Neuron (in vitro differentiated cells): ENCODE data around the gene ABCB11.
"Not testable (repeated sequence)": the region's sequence is repeated elsewhere in the genome, so short reads cannot be mapped to it uniquely, and the experiment has no call there.

Experiments
- H2AFZ ChIP-seq: one replicate; pipeline ENCODE4 v1.6.1; 2013; ENCODE audit warnings: low read depth, mild to moderate bottlenecking, inconsistent platforms, low read length, moderate library complexity
- H3K27me3 ChIP-seq: one replicate; pipeline ENCODE4 v1.6.1; 2013; ENCODE audit warnings: low read length; ENCODE audit not compliant: insufficient read depth
- H3K36me3 ChIP-seq: one replicate; pipeline ENCODE4 v1.6.1; 2013; ENCODE audit warnings: low read length; ENCODE audit not compliant: insufficient read depth
- H3K4me1 ChIP-seq: one replicate; pipeline ENCODE4 v1.6.1; 2013; ENCODE audit warnings: low read length; ENCODE audit not compliant: insufficient read depth
- H3K4me3 ChIP-seq: 2 replicates; pipeline ENCODE4 v1.5.1; 2013; ENCODE audit warnings: mild to moderate bottlenecking, low read length, moderate library complexity
- H3K9me3 ChIP-seq: one replicate; pipeline ENCODE4 v1.6.1; 2013; ENCODE audit warnings: low read length

ABCB11 gene

DNA sequence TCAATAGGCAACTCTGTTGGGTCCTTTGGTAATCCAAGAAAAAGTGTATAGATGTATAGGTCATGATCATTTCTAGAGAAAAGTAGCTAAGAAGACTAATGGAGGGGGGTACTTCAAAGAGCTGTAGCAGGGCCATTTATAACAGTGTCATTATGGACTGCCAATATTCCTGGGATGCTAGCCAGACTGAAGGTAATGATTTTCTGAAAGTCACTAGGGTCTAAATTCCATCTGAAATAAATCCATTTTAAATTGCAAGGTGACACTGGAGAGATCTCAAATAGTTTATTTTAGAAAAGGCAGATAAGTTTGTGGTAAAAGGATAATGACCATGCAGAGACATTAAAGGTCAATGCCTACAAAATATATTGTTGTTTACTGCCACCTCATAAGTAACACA is 136.4 kb downstream of the ABCB11 start:
- Histone ChIP-seq H3K4me1 (peaks cover 4% of the 10 kb centered on the region), H3K27me3 (peaks cover 18% of the 10 kb centered on the region), H2AFZ (no peak overlapping the region), H3K4me3 (no peak overlapping the region), H3K36me3 (no peaks in the 10 kb centered on the region), H3K9me3 (no peaks in the 10 kb centered on the region)

DNA sequence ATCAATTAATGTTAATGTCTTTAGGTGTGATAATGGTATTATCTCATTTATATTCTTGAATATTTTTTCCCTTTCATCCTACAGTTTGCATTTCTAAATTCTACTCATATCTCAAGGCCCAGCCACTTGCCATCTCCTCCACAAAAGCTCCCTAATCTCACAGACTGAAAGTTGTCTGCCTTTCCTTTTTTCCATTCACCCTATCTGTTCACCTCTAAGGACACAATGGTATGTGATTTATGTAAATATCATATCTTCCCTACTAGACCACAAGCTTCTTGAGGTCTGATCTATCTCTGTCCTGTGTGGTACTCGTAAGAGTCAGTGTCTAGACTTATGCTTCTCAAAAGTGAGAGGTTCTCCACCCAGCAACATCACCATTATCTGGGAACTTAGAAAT is 137.0 kb downstream of the ABCB11 start:
- no peak overlapping the region for H3K4me3 ChIP-seq
- no peaks in the 10 kb centered on the region for H3K36me3 ChIP-seq
- peaks cover 10% of the 10 kb centered on the region for H3K4me1 ChIP-seq
- no peak overlapping the region for H2AFZ ChIP-seq
- no peaks in the 10 kb centered on the region for H3K9me3 ChIP-seq
- peaks cover 18% of the 10 kb centered on the region for H3K27me3 ChIP-seq

DNA sequence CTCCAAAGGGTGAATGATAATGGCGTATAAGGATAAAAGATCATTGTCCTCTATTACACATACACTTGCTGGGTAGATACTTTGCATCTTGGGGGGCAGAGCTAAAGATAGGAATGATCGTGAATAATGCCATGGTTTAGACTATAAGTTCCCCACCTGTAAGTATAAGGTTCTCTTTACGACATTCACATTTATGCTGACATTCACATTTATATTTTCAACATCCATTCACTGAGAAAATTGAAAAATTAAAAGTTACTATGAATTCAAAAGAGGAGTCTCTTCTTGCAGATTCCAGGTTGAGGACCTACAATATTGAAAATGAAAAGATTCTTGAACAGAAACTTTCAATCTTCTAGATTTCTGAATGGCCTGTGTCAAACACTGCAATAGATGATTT is 138.8 kb downstream of the ABCB11 start:
- no peak overlapping the region for H2AFZ ChIP-seq
- H3K9me3 ChIP-seq: no peaks in the 10 kb centered on the region
- H3K4me3 ChIP-seq: no peak overlapping the region
- peaks cover 18% of the 10 kb centered on the region for H3K27me3 ChIP-seq
- peaks cover 11% of the 10 kb centered on the region for H3K4me1 ChIP-seq
- peaks cover 8% of the 10 kb centered on the region for H3K36me3 ChIP-seq

DNA sequence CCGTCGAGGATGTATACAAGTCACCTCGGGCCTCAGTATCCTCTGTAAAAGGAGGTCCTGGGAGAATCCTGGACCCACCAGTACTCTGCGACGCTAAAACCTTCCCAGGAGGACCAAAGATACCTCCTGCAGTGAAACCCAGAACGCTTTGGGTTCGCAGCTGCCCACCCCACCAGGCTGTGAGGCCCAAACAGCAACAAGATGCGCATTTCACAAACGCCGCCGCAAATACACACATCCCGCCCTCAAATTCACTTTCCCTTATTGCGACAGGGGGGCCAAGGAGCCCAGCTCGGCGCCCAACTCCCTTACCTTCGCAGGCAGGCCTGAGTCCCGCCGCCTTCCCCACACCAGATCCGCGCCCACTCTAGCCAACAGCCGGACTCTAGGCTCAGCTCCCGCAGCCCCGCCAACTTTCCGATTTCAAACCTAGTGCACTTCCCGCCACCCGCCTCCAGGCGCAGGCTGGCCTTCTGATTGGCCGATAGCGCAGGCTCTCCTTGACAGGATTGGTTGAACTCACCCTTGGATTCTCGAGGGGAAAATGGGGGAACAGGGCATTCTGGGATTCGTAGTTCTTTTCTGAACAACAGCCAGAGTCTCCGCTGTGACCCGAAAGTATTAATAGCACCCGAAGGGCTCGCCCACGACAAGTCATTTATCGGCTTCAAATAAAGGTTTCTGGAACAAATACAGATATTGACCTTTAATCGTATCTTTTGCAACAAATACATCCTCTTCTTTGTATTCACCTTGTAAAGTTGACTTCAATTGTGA is 140.9 kb downstream of the ABCB11 start, which contains the start of gene SPC25:
TSS of gene SPC25 (minus strand) at position 425 of the 777 bp plus-strand sequence. CDS start 911 bp downstream, outside the sequence.
- peak within 1 kb of the TSS; percentile 85 for H3K4me3 ChIP-seq
- H3K36me3 ChIP-seq: peaks cover 15% of the 10 kb centered on the region
- H3K9me3 ChIP-seq: no peaks in the 10 kb centered on the region
- peaks cover 16% of the 10 kb centered on the region for H3K27me3 ChIP-seq
- peaks cover 11% of the 10 kb centered on the region for H3K4me1 ChIP-seq
- peak within 1 kb of the TSS; percentile 99 for H2AFZ ChIP-seq

DNA sequence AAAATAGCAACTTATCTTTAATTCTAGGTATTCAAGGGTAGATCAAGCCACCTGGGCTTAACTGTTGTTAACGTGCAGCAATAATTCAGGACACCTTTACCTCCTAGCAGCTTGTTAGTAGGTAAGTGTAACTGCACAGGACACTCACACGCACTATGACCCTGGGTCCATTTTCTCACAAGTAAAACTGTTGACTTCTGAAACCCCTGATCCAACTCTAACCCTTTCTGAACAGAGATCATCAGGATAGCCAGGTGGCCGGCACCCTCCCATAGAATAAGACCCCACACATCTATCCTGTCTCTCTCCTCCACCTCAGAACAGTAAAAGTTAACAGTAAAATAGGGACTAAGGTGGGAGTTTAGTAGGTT is 141.5 kb downstream of the ABCB11 start:
- Histone ChIP-seq H3K4me3 (peak overlapping the region; percentile 85), H3K27me3 (peaks cover 14% of the 10 kb centered on the region), H3K9me3 (no peaks in the 10 kb centered on the region), H3K36me3 (peaks cover 21% of the 10 kb centered on the region), H2AFZ (peak overlapping the region; percentile 99), H3K4me1 (peaks cover 11% of the 10 kb centered on the region)

DNA sequence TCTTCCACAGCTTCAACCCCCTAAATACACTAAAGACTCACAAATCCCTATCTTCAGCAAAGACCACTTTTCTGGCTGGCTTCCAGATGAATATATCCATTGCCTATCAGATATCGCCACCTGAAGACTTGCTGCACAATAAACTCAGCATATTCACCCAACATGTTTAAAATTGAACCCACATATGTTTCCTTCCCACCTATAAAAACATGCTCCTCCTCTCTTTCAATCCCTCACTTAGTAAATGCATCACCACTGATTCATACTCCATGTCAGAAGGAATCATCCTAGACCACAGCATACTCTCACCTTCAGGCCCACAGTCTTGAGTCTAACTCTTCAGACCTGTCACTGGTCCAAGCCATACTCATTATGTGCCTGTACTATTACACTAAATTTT is 146.1 kb downstream of the ABCB11 start:
- Histone ChIP-seq H3K9me3 (no peaks in the 10 kb centered on the region), H3K27me3 (no peaks in the 10 kb centered on the region), H3K36me3 (peaks cover 32% of the 10 kb centered on the region), H3K4me3 (no peak overlapping the region), H2AFZ (no peak overlapping the region), H3K4me1 (peaks cover 14% of the 10 kb centered on the region)

DNA sequence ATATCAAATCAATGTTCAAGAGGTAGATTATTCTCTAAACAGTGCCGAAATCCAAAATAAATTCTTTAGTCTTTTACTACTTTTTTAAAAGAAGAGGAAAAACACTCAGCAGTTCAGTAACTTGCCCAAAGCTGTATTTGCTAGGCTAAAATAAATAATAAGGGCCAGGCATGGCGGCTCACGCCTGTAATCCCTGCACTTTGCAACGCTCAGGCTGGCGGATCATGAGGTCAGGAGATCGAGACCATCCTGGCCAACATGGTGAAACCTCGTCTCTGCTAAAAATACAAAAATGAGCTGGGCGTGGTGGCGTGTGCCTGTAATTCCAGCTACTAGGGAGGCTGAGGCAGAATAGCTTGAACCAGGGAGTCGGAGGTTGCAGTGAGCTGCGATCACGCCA is 149.0 kb downstream of the ABCB11 start:
- H2AFZ ChIP-seq, H3K9me3 ChIP-seq, H3K4me3 ChIP-seq, H3K27me3 ChIP-seq, H3K4me1 ChIP-seq: not testable (repeated sequence)
- H3K36me3 ChIP-seq: peaks cover 23% of the 10 kb centered on the region

DNA sequence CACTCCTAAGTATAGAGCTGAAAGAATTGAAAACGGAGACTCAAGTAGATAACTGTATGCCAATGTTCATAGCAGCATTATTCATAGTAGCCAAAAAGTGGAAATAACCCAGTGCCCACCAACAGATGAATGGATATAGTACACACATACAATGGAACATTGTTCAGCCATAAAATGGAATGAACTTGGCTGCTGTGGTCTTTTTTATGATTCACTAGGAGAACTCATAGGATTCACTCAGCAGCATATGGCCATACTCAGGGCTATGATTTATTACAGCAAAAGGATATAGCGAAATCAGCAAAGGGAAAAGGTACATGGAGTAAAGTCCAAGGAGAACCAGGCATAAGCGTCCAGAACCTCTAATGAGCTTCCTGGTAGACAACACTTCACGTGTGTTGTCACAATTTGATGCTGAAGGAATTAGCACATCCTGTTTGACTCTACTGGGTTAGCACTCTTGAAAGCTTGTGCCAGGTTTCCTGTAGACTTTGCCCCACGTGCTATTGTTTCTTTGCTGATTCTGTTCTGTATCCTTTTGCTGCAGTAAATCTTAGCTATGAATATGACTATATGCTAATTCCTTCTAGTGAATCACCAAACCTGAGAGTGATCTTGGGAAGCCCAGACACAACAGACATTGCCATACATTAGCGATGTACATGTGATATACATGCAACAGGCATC is 156.6 kb downstream of the ABCB11 start:
- Histone ChIP-seq H3K27me3 (no peaks in the 10 kb centered on the region), H3K36me3 (peaks cover 35% of the 10 kb centered on the region), H3K4me3 (no peak overlapping the region), H2AFZ (no peak overlapping the region), H3K9me3 (no peaks in the 10 kb centered on the region), H3K4me1 (no peaks in the 10 kb centered on the region)

DNA sequence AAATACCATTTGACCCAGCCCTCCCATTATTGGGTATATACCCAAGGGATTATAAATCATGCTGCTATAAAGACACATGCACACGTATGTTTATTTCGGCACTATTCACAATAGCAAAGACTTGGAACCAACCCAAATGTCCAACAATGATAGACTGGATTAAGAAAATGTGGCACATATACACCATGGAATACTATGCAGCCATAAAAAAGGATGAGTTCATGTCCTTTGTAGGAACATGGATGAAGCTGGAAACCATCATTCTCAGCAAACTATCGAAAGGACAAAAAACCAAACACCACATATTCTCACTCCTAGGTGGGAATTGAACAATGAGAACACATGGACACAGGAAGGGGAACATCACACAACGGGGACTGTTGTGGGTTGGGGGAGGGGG is 160.3 kb downstream of the ABCB11 start:
- not testable (repeated sequence) for H3K4me3 ChIP-seq, H2AFZ ChIP-seq, H3K4me1 ChIP-seq, H3K27me3 ChIP-seq, H3K9me3 ChIP-seq
- H3K36me3 ChIP-seq: peaks cover 35% of the 10 kb centered on the region
